GM12874 (cell line): Measurements from ENCODE around the gene TFDP1.

Source experiments
- TF ChIP-seq, protein P1 (sequence below): IDR thresholded peaks from 2 replicates; pipeline ENCODE4 v1.5.1; 2011; ENCODE audit warnings: low read depth, mild to moderate bottlenecking, control low read depth, low read length, moderate library complexity; ENCODE audit not compliant: insufficient read depth

Gene TFDP1

DNA sequence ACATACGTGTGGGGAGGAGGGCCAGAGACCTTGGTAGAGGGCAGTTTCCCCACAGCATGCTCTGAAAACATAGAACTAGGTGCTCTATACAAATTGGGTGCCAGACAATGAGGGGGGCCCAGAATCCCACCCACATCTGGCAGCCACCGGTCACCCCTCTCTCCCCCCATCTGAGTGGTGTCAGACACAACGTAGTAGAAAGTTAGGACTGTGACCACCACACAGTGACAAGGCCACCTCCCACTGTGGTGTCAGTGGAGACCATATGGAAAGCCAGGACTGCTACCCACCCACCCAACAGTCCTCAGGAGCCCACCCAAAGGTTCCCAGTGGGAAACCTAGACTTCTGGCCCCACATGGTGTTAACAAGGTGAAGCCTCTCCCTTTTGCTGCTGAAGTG, 75.5 kb downstream of the TFDP1 start:
- TF ChIP-seq, protein P1, sequence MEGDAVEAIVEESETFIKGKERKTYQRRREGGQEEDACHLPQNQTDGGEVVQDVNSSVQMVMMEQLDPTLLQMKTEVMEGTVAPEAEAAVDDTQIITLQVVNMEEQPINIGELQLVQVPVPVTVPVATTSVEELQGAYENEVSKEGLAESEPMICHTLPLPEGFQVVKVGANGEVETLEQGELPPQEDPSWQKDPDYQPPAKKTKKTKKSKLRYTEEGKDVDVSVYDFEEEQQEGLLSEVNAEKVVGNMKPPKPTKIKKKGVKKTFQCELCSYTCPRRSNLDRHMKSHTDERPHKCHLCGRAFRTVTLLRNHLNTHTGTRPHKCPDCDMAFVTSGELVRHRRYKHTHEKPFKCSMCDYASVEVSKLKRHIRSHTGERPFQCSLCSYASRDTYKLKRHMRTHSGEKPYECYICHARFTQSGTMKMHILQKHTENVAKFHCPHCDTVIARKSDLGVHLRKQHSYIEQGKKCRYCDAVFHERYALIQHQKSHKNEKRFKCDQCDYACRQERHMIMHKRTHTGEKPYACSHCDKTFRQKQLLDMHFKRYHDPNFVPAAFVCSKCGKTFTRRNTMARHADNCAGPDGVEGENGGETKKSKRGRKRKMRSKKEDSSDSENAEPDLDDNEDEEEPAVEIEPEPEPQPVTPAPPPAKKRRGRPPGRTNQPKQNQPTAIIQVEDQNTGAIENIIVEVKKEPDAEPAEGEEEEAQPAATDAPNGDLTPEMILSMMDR: no peak

DNA sequence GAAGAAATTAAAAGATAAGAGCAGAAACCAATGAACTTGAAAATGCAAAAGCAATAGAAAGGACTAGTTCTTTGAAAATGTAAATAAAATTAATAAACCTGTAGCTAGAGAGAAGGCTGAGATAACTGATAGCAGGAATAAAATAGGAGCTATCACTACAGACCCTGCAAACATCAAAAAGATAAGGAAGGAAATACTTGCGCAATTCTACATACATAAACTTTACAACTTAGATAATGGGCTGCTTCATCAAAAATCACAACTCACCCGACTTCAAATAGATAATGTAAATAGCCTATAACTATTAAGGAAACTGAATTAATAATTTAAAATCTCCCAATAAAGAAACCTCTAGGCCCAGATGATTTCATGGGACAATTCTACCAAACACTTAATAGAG, 77.0 kb downstream of the TFDP1 start:
- TF ChIP-seq, protein P1: no peak

DNA sequence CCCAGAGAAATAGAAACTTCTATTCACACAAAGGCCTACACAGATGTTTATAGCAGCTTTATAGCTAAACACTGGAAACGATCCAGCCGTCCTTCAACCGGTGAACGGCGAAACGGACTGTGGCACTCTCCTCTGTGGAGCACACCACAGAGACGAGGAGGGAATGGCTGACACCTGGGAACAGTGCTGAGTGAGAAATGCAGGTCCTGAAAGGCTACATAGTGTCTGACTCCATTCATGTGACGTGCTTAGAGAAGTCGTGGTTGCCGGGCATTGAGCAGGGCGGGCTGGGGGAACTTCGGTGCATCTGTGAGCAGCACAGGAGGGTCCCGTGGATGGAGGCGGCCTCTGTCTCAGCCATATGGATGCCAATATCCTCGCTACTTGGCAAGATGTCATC, 79.4 kb downstream of the TFDP1 start:
- TF ChIP-seq, protein P1: no peak

DNA sequence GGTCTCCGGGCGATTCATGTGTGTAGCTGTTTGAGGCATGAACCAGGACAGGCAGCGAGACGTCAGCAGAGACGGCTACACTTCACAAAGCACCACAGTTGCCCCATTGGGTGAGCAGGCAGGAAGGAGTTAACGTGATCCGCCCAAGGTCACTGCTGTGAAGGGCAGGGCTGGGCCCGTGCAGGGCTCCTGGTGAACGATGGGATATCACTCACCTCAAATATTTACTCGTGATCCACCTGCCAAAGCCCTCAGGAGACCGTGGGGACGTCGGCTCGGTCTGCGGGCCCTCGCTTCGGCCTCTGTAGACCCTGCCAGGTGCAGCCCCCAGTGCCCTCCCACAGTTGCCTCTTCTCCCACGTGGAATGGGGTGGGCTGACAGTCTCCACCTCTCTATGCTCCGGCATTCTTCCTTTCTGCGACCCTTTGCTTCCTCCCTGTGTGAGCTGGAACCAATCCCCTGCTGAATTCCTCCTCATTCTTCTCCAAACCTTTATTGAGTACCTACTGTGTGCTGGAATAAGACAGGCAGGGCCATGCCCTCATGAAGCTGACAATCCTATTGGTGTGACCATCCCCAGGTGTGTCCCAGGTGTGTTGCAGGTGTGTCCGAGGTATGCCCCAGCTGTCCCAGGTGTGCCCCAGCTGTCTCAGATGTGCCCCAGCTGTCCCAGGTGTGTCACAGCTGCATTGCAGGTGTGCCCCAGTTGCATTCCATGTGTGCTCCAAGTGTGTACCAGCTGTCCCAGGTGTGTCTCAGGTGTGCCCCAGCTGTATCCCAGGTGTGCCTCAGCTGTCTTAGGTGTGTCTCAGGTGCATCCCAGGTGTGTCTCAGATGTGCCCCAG, 80.4 kb downstream of the TFDP1 start:
- TF ChIP-seq, protein P1: no peak

DNA sequence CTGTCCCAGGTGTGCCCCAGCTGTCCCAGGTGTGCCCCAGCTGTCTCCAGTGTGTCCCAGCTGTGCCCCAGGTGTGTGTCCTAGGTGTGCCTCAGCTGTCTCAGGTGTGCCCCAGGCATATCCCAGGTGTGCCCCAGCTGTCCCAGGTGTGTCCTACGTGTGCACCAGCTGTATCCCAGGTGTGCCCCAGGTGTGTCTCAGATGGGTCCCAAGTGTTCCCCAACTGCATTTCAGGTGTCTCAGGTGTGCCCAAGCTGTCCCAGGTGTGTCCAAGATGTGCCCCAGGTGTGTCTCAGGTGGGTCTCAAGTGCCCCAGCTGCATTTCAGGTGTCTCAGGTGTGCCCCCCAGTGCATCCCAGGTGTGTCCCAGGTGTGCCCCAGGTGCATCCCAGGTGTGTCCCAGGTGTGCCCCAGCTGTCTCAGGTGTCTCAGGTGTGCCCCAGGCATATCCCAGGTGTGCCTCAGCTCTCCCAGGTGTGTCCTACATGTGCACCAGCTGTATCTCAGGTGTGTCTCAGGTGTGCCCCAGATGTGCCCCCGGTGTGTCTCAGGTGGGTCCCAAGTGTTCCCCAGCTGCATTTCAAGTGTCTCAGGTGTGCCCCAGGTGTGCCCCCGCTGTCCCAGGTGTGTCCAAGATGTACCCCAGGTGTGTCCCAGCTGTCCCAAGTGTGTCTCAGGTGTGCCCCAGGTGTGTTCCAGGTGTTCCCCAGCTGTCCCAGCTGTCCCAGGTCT, 81.2 kb downstream of the TFDP1 start:
- TF ChIP-seq, protein P1: no peak

DNA sequence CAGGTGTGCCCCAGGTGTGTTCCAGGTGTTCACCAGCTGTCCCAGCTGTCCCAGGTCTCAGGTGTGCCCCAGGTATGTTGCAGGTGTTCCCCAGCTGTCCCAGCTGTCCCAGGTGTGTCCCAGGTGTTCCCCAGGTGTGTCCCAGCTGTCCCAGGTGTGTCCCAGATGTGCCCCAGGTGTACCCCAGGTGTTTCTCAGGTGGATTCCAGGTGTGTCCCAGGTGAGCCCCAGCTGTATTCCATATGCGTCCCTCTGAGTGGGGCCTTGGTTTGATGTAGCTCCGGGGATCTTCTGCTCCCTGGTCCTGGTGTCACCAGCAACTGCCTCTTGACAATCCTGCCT, 81.7 kb downstream of the TFDP1 start:
- TF ChIP-seq, protein P1: no peak

DNA sequence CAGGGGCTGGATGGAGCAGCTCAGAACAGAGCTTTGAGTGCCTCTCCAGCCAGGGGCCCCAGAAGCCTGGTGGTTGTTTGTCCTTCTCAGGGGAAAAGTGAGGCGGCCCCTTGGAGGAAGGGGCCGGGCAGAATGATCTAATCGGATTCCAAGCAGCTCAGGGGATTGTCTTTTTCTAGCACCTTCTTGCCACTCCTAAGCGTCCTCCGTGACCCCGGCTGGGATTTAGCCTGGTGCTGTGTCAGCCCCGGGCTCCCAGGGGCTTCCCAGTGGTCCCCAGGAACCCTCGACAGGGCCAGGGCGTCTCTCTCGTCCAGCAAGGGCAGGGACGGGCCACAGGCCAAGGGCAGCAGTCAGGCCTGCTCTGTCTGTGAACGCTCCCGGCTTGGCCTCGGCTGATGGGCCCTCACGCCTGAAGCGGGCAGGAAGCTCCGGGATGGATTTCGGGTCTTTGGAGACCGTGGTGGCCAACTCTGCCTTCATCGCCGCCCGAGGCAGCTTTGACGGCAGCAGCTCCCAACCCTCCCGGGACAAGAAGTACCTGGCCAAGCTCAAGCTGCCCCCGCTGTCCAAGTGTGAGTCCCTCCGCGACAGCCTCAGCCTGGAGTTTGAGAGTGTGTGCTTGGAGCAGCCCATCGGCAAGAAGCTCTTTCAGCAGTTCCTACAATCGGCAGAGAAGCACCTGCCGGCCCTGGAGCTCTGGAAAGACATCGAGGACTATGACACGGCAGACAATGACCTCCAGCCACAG, 82.6 kb downstream of the TFDP1 start, which contains the start of gene GRK1:
Gene GRK1, plus strand, starts transcription at position 269 of the 751 bp plus-strand sequence. Its CDS starts 168 bp downstream, at position 437.
- TF ChIP-seq, protein P1: no peak
